Endodermal cell (in vitro differentiated cells): Measurements from ENCODE around the gene TMOD1. TPM values are rescaled to one million over a fixed set of nuclear protein-coding genes. Genes with fewer than 3 reads are reported as not detected.

ENCODE experiments used
- DNase-seq: peaks from one replicate; pipeline ENCODE4 v3.0.0-alpha.2; 2017
- H3K27ac ChIP-seq: 2 replicates; pipeline ENCODE4 v1.5.1; 2013; ENCODE audit warnings: mild to moderate bottlenecking, low read depth, low read length, moderate library complexity
- H3K27me3 ChIP-seq: 2 replicates; pipeline ENCODE4 v1.6.1; 2013; ENCODE audit warnings: mild to moderate bottlenecking, low read length, moderate library complexity; ENCODE audit not compliant: insufficient read depth, control insufficient read depth, poor library complexity, severe bottlenecking
- H3K36me3 ChIP-seq: 2 replicates; pipeline ENCODE4 v1.7.0; 2013; ENCODE audit warnings: mild to moderate bottlenecking, low read length, moderate library complexity; ENCODE audit not compliant: control insufficient read depth, insufficient read depth
- H3K4me1 ChIP-seq: one replicate; pipeline ENCODE4 v1.7.0; 2013; ENCODE audit warnings: low read length; ENCODE audit not compliant: control insufficient read depth, insufficient read depth
- H3K4me3 ChIP-seq: 2 replicates; pipeline ENCODE4 v1.5.1; 2013; ENCODE audit warnings: mild to moderate bottlenecking, low read length, moderate library complexity
- H3K9ac ChIP-seq: 2 replicates; pipeline ENCODE4 v1.6.1; 2013; ENCODE audit warnings: mild to moderate bottlenecking, low read length, moderate library complexity; ENCODE audit not compliant: poor library complexity, severe bottlenecking; ENCODE audit errors: extremely low read depth
- H3K9me3 ChIP-seq: 2 replicates; pipeline ENCODE4 v1.6.1; 2013; ENCODE audit warnings: mild to moderate bottlenecking, low read length, moderate library complexity; ENCODE audit not compliant: control insufficient read depth
- H3K27ac Mint-ChIP-seq: 2 replicates; pipeline ENCODE4 v1.8.0; 2020; ENCODE audit warnings: mixed read lengths
- H3K27me3 Mint-ChIP-seq: 2 replicates; pipeline ENCODE4 v1.8.0; 2021; ENCODE audit warnings: mild to moderate bottlenecking, mixed read lengths; ENCODE audit not compliant: insufficient read depth
- H3K36me3 Mint-ChIP-seq: 2 replicates; pipeline ENCODE4 v1.8.0; 2020; ENCODE audit warnings: low read depth, mixed read lengths
- H3K4me1 Mint-ChIP-seq: 2 replicates; pipeline ENCODE4 v1.8.0; 2020; ENCODE audit warnings: mixed read lengths
- H3K4me3 Mint-ChIP-seq: 2 replicates; pipeline ENCODE4 v1.8.0; 2020; ENCODE audit warnings: mild to moderate bottlenecking, moderate library complexity, mixed read lengths
- H3K9me3 Mint-ChIP-seq: 2 replicates; pipeline ENCODE4 v1.8.0; 2020; ENCODE audit warnings: mild to moderate bottlenecking, mixed read lengths
- CTCF ChIP-seq: fragments of 200-600 bp; sonication (generic); conservative IDR thresholded peaks from 2 replicates; pipeline ENCODE4 v1.5.0; 2021; ENCODE audit warnings: antibody characterized with exemption, mild to moderate bottlenecking
- WGBS, 2 experiments: methylation state at CpG; one replicate each; pipeline versions ENCODE4 v1.1.5 to v1.1.7; 2013; ENCODE audit warnings: missing lambda C conversion rate in 2 of 2, mixed read lengths in 1 of 2; ENCODE audit not compliant: insufficient coverage in 1 of 2, insufficient read length in 1 of 2; 5-methylcytosine and 5-hydroxymethylcytosine counted together
- total RNA-seq, 2 donors: library from RNA; stranded (reverse); fragmentation: NEBNext Ultra II Directional in 1 of 2; extraction: Animal tissue kit (Norgen Biotek cat#: 25700) in 1 of 2; gene quantifications; 2 replicates in 1 of 2; 3 replicates in 1 of 2; pipeline ENCODE4 v1.2.1, GENCODE V29; 2021

Gene TMOD1
- total RNA-seq, 2 donors from 2014 or later: 3.6 to 7.1 TPM

GRCh38 chr9:97553141-97553540 lies 51.7 kb downstream of the TMOD1 start:
- Histone ChIP-seq H3K4me1 (no peaks in the 10 kb centered on the region), H3K4me3 (no peak overlapping the region), H3K27ac (no peak overlapping the region), H3K36me3 (peaks cover 7% of the 10 kb centered on the region), H3K9me3 (no peaks in the 10 kb centered on the region), H3K27me3 (no peaks in the 10 kb centered on the region), H3K9ac (no peak overlapping the region)
- 90 to 91% methylated on average over 4 to 6 of the region's 6 CpGs for WGBS, 2 experiments
- Mint-ChIP-seq H3K27me3 (no peaks in the 10 kb centered on the region), H3K9me3 (no peaks in the 10 kb centered on the region), H3K4me1 (no peaks in the 10 kb centered on the region), H3K4me3 (no peak overlapping the region), H3K36me3 (peaks cover 6% of the 10 kb centered on the region), H3K27ac (no peak overlapping the region)
- no peak for TF ChIP-seq CTCF
- no peak for DNase-seq

GRCh38 chr9:97553841-97554240 lies 52.4 kb downstream of the TMOD1 start:
- Mint-ChIP-seq H3K9me3 (no peaks in the 10 kb centered on the region), H3K4me3 (no peak overlapping the region), H3K4me1 (no peaks in the 10 kb centered on the region), H3K36me3 (no peaks in the 10 kb centered on the region), H3K27ac (no peak overlapping the region), H3K27me3 (no peaks in the 10 kb centered on the region)
- no peak for DNase-seq
- Histone ChIP-seq H3K36me3 (peaks cover 7% of the 10 kb centered on the region), H3K9ac (no peak overlapping the region), H3K9me3 (no peaks in the 10 kb centered on the region), H3K27ac (no peak overlapping the region), H3K4me3 (no peak overlapping the region), H3K27me3 (no peaks in the 10 kb centered on the region), H3K4me1 (no peaks in the 10 kb centered on the region)
- no peak for TF ChIP-seq CTCF
- 84 to 90% methylated on average over 2 to 5 of the region's 5 CpGs for WGBS, 2 experiments

- Histone ChIP-seq H3K27ac (no peak overlapping the region), H3K9ac (no peak overlapping the region), H3K4me3 (no peak overlapping the region), H3K36me3 (peaks cover 7% of the 10 kb centered on the region), H3K27me3 (no peaks in the 10 kb centered on the region), H3K4me1 (no peaks in the 10 kb centered on the region), H3K9me3 (no peaks in the 10 kb centered on the region)
- no peak overlapping the region for H3K4me3 Mint-ChIP-seq
- DNase-seq: no peak
- no peaks in the 10 kb centered on the region for H3K4me1 Mint-ChIP-seq
- H3K9me3 Mint-ChIP-seq: no peaks in the 10 kb centered on the region
- H3K36me3 Mint-ChIP-seq: no peaks in the 10 kb centered on the region
- no peak for TF ChIP-seq CTCF
- 96 to 100% methylated on average over 4 to 6 of the region's 6 CpGs for WGBS, 2 experiments
- no peaks in the 10 kb centered on the region for H3K27me3 Mint-ChIP-seq
- no peak overlapping the region for H3K27ac Mint-ChIP-seq
These were observed 53.2 kb downstream of the TMOD1 start for GRCh38 chr9:97554566-97555075.
